ENCODE data around the gene CYP19A1. TPM values are rescaled to one million over a fixed set of nuclear protein-coding genes. Genes with fewer than 3 reads are reported as not detected.

The CYP19A1 gene
- total and polyA plus RNA-seq, 7 donors = 0.10 to 4.7 (median 0.22) TPM

- Histone ChIP-seq H3K4me1 (no peaks in the 10 kb centered on the region), H3K27me3 (ENCODE audit: insufficient read depth in 3 of 3, low read length in 2 of 3) (no peaks in the 10 kb centered on the region), H3K4me3 (no peak overlapping the region), H3K36me3 (ENCODE audit: insufficient read depth in 1 of 2, low read depth in 1 of 2) (no peaks in the 10 kb centered on the region), H3K27ac (no peak overlapping the region), H3K9me3 (no peaks in the 10 kb centered on the region)
- DNase-seq = no peak
- intact Hi-C loops (cut with DNase I) = no loop called here
- ATAC-seq = no peak
- no peak for TF ChIP-seq CTCF (IDR thresholded peaks at IDR 0.05)
- WGBS, 3 donors = 72 to 85% (median 81%) methylated on average over 10 of the region's 10 CpGs
Observed at GRCh38 chr15:51367322-51367976, 29.1 kb upstream of the CYP19A1 start.

GRCh38 chr15:51366920-51367319 is 28.5 kb upstream of the CYP19A1 start:
- H3K27me3 ChIP-seq (ENCODE audit: insufficient read depth in 3 of 3, low read length in 2 of 3) = no peaks in the 10 kb centered on the region
- intact Hi-C loops (cut with DNase I) = no loop called here
- H3K4me3 ChIP-seq = no peak overlapping the region
- H3K9me3 ChIP-seq = no peaks in the 10 kb centered on the region
- no peak for DNase-seq
- no peaks in the 10 kb centered on the region for H3K4me1 ChIP-seq
- TF ChIP-seq CTCF (IDR thresholded peaks at IDR 0.05) = no peak
- H3K27ac ChIP-seq = no peak overlapping the region
- ATAC-seq = peak in 2 of 4 donors; percentile 22 to 59
- H3K36me3 ChIP-seq (ENCODE audit: insufficient read depth in 1 of 2, low read depth in 1 of 2) = no peaks in the 10 kb centered on the region
- 63 to 76% (median 68%) methylated on average over 3 of the region's 3 CpGs for WGBS, 3 donors

- no peaks in the 10 kb centered on the region for H3K9me3 ChIP-seq
- DNase-seq (no peak), ATAC-seq (no peak)
- TF ChIP-seq CTCF (IDR thresholded peaks at IDR 0.05) = no peak
- 75 to 82% (median 77%) methylated on average over 5 of the region's 5 CpGs for WGBS, 3 donors
- no peaks in the 10 kb centered on the region for H3K27me3 ChIP-seq (ENCODE audit: insufficient read depth in 3 of 3, low read length in 2 of 3)
- no peak overlapping the region for H3K27ac ChIP-seq
- intact Hi-C loops (cut with DNase I) = no loop called here
- H3K4me1 ChIP-seq = no peaks in the 10 kb centered on the region
- no peak overlapping the region for H3K4me3 ChIP-seq
- H3K36me3 ChIP-seq (ENCODE audit: insufficient read depth in 1 of 2, low read depth in 1 of 2) = no peaks in the 10 kb centered on the region
Observed at GRCh38 chr15:51366071-51366470, 27.7 kb upstream of the CYP19A1 start.

GRCh38 chr15:51365417-51365816 is 27.0 kb upstream of the CYP19A1 start:
- intact Hi-C loops (cut with DNase I) = no loop called here
- 88 to 90% (median 89%) methylated on average over 6 of the region's 6 CpGs for WGBS, 3 donors
- ATAC-seq = no peak
- no peaks in the 10 kb centered on the region for H3K27me3 ChIP-seq (ENCODE audit: insufficient read depth in 3 of 3, low read length in 2 of 3)
- H3K4me3 ChIP-seq = no peak overlapping the region
- no peak for TF ChIP-seq CTCF (IDR thresholded peaks at IDR 0.05)
- no peaks in the 10 kb centered on the region for H3K4me1 ChIP-seq
- H3K9me3 ChIP-seq = no peaks in the 10 kb centered on the region
- no peak overlapping the region for H3K27ac ChIP-seq
- H3K36me3 ChIP-seq (ENCODE audit: insufficient read depth in 1 of 2, low read depth in 1 of 2) = no peaks in the 10 kb centered on the region
- no peak for DNase-seq

- intact Hi-C loops (cut with DNase I) = no loop called here
- Histone ChIP-seq H3K4me3 (no peak overlapping the region), H3K27me3 (ENCODE audit: insufficient read depth in 3 of 3, low read length in 2 of 3) (no peaks in the 10 kb centered on the region), H3K27ac (no peak overlapping the region), H3K36me3 (ENCODE audit: insufficient read depth in 1 of 2, low read depth in 1 of 2) (no peaks in the 10 kb centered on the region), H3K4me1 (no peaks in the 10 kb centered on the region), H3K9me3 (no peaks in the 10 kb centered on the region)
- 72 to 80% (median 75%) methylated on average over 9 of the region's 9 CpGs for WGBS, 3 donors
- no peak for ATAC-seq
- DNase-seq = no peak
- TF ChIP-seq CTCF (IDR thresholded peaks at IDR 0.05) = no peak
Observed at GRCh38 chr15:51363383-51363782, 25.0 kb upstream of the CYP19A1 start.
